A673 (cell line): ENCODE results near the gene ALKBH8. TPM values are rescaled to one million over a fixed set of nuclear protein-coding genes. Genes with fewer than 3 reads are reported as not detected.

ENCODE experiments used
- BruUV-seq: library from RNA; stranded (reverse); fragments of 400-500 nt; replicated peaks from 2 replicates; lab custom pipeline; 2021; lab: Mats Ljungman, UMichigan
- CTCF ChIA-PET: fragments of 300-600 bp; sonication (Branson Sonifier 250); formaldehyde crosslinking; loops from one replicate; lab custom pipeline; 2022; ENCODE audit warnings: antibody characterized with exemption; lab: Charles Lee
- POLR2A ChIA-PET: fragments of 300-600 bp; sonication (Branson Sonifier 250); formaldehyde crosslinking; loops from one replicate; lab custom pipeline; 2022; ENCODE audit warnings: antibody characterized with exemption; ENCODE audit not compliant: low non-redundant PET; lab: Charles Lee
- DNase-seq: peaks from one replicate; pipeline ENCODE4 v3.0.0-alpha.2; 2015; ENCODE audit warnings: low spot score
- H3K27ac ChIP-seq: fragments of 200-600 bp; sonication (generic); 2 replicates; pipeline ENCODE4 v1.5.1; 2016; ENCODE audit warnings: mixed run types, low read depth, mild to moderate bottlenecking, mixed read lengths, antibody characterized with exemption, low read length; ENCODE audit not compliant: poor library complexity, severe bottlenecking
- H3K27me3 ChIP-seq: fragments of 200-600 bp; sonication (generic); replicated peaks from 2 replicates; pipeline ENCODE4 v1.6.1; 2017; ENCODE audit warnings: mixed run types, low read depth, mild to moderate bottlenecking, mixed read lengths, antibody characterized with exemption, low read length; ENCODE audit not compliant: insufficient read depth, poor library complexity
- H3K36me3 ChIP-seq: fragments of 200-600 bp; sonication (generic); 2 replicates; pipeline ENCODE4 v1.6.1; 2016; ENCODE audit warnings: mixed run types, mild to moderate bottlenecking, mixed read lengths, antibody characterized with exemption, low read length; ENCODE audit not compliant: insufficient read depth, poor library complexity, severe bottlenecking
- H3K4me1 ChIP-seq: fragments of 200-600 bp; sonication (generic); 2 replicates; pipeline ENCODE4 v1.6.1; 2017; ENCODE audit warnings: mixed run types, mild to moderate bottlenecking, mixed read lengths, antibody characterized with exemption, low read length; ENCODE audit not compliant: insufficient read depth, poor library complexity, severe bottlenecking
- H3K4me3 ChIP-seq: fragments of 200-600 bp; sonication (generic); 2 replicates; pipeline ENCODE4 v1.5.1; 2016; ENCODE audit warnings: low read depth, mixed run types, mild to moderate bottlenecking, mixed read lengths, low read length; ENCODE audit not compliant: poor library complexity, severe bottlenecking
- H3K9me3 ChIP-seq: fragments of 200-600 bp; sonication (generic); 2 replicates; pipeline ENCODE4 v1.6.1; 2016; ENCODE audit warnings: mixed run types, low read depth, mild to moderate bottlenecking, mixed read lengths, antibody characterized with exemption, low read length; ENCODE audit not compliant: poor library complexity, severe bottlenecking
- EZH2 ChIP-seq: fragments of 200-600 bp; sonication (generic); IDR thresholded peaks from 2 replicates; pipeline ENCODE4 v1.6.1; 2017; ENCODE audit warnings: borderline replicate concordance, low read depth, mild to moderate bottlenecking, mixed read lengths, antibody characterized with exemption, low read length; ENCODE audit not compliant: poor library complexity, severe bottlenecking
- intact Hi-C: fragments of 100-400 bp; cut with micrococcal nuclease; formaldehyde crosslinking; loops from one replicate; pipeline ENCODE4 v1.10.0; 2022; ENCODE audit not compliant: unreplicated experiment
- total RNA-seq: library from RNA; stranded (reverse); gene quantifications from 2 replicates; pipeline ENCODE4 v1.2.3, GENCODE V29; 2021
- TF ChIP-seq, protein P1 (sequence below): fragments of 300-800, 200-600 bp; sonication (generic); conservative IDR thresholded peaks from 2 replicates; pipeline ENCODE4 v1.5.1; 2017; ENCODE audit warnings: low read depth, mild to moderate bottlenecking, antibody characterized with exemption, low read length, moderate library complexity, mixed read lengths

Gene ALKBH8
- total RNA-seq, 1 experiment from 2014 or later = 17.0 TPM

- no peak for TF ChIP-seq EZH2
- TF ChIP-seq, protein P1, sequence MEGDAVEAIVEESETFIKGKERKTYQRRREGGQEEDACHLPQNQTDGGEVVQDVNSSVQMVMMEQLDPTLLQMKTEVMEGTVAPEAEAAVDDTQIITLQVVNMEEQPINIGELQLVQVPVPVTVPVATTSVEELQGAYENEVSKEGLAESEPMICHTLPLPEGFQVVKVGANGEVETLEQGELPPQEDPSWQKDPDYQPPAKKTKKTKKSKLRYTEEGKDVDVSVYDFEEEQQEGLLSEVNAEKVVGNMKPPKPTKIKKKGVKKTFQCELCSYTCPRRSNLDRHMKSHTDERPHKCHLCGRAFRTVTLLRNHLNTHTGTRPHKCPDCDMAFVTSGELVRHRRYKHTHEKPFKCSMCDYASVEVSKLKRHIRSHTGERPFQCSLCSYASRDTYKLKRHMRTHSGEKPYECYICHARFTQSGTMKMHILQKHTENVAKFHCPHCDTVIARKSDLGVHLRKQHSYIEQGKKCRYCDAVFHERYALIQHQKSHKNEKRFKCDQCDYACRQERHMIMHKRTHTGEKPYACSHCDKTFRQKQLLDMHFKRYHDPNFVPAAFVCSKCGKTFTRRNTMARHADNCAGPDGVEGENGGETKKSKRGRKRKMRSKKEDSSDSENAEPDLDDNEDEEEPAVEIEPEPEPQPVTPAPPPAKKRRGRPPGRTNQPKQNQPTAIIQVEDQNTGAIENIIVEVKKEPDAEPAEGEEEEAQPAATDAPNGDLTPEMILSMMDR = no peak
- Histone ChIP-seq H3K27ac (no peak overlapping the region), H3K27me3 (no peaks in the 10 kb centered on the region), H3K36me3 (no peaks in the 10 kb centered on the region), H3K9me3 (no peaks in the 10 kb centered on the region), H3K4me1 (peaks cover 6% of the 10 kb centered on the region), H3K4me3 (no peak overlapping the region)
- DNase-seq = no peak
- intact Hi-C loops = no loop called here
- no TSS peak for BruUV-seq
- ChIA-PET POLR2A (interaction anchor here (0.6 kb wide), 1 partner anchor 14 kb away, joined by 3 read pairs; no protein-coding TSS in a partner anchor), CTCF (no interaction called here)
Observed at GRCh38 chr11:107494055-107494454, 71.5 kb downstream of the ALKBH8 start.

DNA sequence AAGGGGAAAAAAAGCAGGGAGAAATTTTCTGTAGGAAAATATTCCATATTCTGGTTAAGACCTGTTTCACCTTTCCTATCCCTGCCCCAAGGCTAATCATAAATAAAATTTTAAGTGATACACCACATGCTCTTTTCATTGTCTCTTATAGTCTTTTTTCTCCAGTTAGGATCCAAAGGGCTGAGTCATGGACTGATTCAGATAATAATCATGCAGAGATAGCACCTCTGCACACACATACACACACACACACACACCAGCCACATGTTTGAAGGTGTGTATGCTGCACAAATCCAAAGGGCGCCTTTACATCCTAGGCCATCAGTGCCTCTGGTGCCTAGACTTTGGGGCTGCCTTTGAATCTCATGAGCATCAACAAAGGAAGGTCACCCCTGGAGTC is 72.4 kb downstream of the ALKBH8 start:
- DNase-seq = peak; percentile 13
- no TSS peak for BruUV-seq
- Histone ChIP-seq H3K27me3 (no peaks in the 10 kb centered on the region), H3K27ac (no peak overlapping the region), H3K36me3 (no peaks in the 10 kb centered on the region), H3K9me3 (no peaks in the 10 kb centered on the region), H3K4me3 (no peak overlapping the region), H3K4me1 (peaks cover 6% of the 10 kb centered on the region)
- TF ChIP-seq, protein P1 = no peak
- ChIA-PET CTCF (no interaction called here), POLR2A (no interaction called here)
- intact Hi-C loops = no loop called here

DNA sequence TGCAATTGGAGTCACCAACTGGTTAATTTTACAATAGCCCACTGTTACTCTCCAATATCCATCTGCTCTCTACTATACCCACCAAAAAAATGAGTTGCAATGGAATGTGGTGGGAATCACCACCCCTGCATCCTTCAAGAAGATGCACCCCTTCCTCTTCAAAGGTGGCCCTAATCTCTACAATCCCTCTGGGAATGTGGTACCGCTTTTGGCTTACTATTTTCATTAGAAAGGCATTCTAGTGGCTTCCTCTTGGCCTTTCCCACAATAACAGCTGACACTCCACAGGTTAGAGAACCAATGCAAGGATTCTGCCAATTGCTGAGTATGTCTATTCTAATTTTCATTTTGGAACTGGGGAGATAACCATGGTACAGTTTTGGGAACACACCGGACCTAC is 74.7 kb downstream of the ALKBH8 start:
- Histone ChIP-seq H3K27me3 (no peaks in the 10 kb centered on the region), H3K36me3 (no peaks in the 10 kb centered on the region), H3K9me3 (no peaks in the 10 kb centered on the region), H3K4me1 (peaks cover 12% of the 10 kb centered on the region), H3K4me3 (no peak overlapping the region), H3K27ac (no peak overlapping the region)
- intact Hi-C loops = no loop called here
- DNase-seq = no peak
- ChIA-PET CTCF (no interaction called here), POLR2A (no interaction called here)
- no TSS peak for BruUV-seq
- TF ChIP-seq, protein P1 = no peak
- no peak for TF ChIP-seq EZH2
